Measurements from ENCODE around the gene RASAL2. TPM values are rescaled to one million over a fixed set of nuclear protein-coding genes. Genes with fewer than 3 reads are reported as not detected.

Gene RASAL2
- total and polyA plus RNA-seq, 2 of the 13 experiments (the other 11 are each of a cell fraction or from before 2014, with no cell fraction given), result 5.4 to 5.9 TPM

- TF ChIP-seq, protein P1, sequence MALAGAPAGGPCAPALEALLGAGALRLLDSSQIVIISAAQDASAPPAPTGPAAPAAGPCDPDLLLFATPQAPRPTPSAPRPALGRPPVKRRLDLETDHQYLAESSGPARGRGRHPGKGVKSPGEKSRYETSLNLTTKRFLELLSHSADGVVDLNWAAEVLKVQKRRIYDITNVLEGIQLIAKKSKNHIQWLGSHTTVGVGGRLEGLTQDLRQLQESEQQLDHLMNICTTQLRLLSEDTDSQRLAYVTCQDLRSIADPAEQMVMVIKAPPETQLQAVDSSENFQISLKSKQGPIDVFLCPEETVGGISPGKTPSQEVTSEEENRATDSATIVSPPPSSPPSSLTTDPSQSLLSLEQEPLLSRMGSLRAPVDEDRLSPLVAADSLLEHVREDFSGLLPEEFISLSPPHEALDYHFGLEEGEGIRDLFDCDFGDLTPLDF (CRISPR knock-in tag; IDR thresholded peaks at IDR 0.05), result no peak
- TF ChIP-seq BRCA1 (CRISPR knock-in tag; IDR thresholded peaks at IDR 0.05), result no peak
Observed at GRCh38 chr1:178137238-178137637, 43.3 kb downstream of the RASAL2 start (continued).

DNA sequence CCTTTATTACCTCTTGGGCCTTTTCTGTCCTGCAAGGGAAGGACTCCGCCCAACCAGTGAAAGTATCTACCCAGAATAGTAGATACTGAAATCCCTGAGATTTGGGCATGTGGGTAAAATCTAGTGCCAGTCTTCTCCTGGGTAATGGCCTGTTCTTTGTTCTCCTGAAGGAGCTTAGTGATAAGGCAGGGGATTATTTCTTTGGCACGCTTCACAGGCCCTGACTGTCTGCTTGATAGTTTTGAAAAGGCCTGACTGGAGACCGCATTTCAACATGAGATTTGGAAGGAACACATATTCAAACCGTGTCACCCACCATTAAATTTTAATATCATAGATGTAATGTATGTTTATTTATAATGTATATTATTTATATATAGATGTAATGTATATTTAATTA lies 48.9 kb downstream of the RASAL2 start:
- CTCF ChIA-PET (ENCODE audit: low intra/inter-chr PET ratio, low total read pairs), result no interaction called here
- no peak for ATAC-seq
- TF ChIP-seq POLR2G (IDR thresholded peaks at IDR 0.05; ENCODE audit: low read depth, low read length) (no peak), MATR3 (CRISPR knock-in tag; IDR thresholded peaks at IDR 0.05) (no peak), SYNCRIP (IDR thresholded peaks at IDR 0.05; ENCODE audit: insufficient read depth, low read depth, low read length) (no peak), MEF2D (CRISPR knock-in tag; IDR thresholded peaks at IDR 0.05) (no peak), MYC (CRISPR knock-in tag; IDR thresholded peaks at IDR 0.05; ENCODE audit: borderline replicate concordance) (no peak), MTA1 (CRISPR knock-in tag; IDR thresholded peaks at IDR 0.05; ENCODE audit: borderline replicate concordance) (no peak), FOXC1 (CRISPR knock-in tag; IDR thresholded peaks at IDR 0.05; ENCODE audit: borderline replicate concordance) (no peak), ZNF30 (CRISPR knock-in tag; IDR thresholded peaks at IDR 0.05) (no peak), SRF (IDR thresholded peaks at IDR 0.05; ENCODE audit: low read depth, low read length) (no peak), ZNF354B (CRISPR knock-in tag; IDR thresholded peaks at IDR 0.05) (no peak), ZNF782 (CRISPR knock-in tag; IDR thresholded peaks at IDR 0.05; ENCODE audit: borderline replicate concordance) (no peak), ZNF761 (CRISPR knock-in tag; conservative IDR thresholded peaks at IDR 0.05) (no peak)
- TF ChIP-seq, protein P2, sequence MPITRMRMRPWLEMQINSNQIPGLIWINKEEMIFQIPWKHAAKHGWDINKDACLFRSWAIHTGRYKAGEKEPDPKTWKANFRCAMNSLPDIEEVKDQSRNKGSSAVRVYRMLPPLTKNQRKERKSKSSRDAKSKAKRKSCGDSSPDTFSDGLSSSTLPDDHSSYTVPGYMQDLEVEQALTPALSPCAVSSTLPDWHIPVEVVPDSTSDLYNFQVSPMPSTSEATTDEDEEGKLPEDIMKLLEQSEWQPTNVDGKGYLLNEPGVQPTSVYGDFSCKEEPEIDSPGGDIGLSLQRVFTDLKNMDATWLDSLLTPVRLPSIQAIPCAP (CRISPR knock-in tag; IDR thresholded peaks at IDR 0.05; ENCODE audit: low read depth), result no peak
- TF ChIP-seq, protein P3, sequence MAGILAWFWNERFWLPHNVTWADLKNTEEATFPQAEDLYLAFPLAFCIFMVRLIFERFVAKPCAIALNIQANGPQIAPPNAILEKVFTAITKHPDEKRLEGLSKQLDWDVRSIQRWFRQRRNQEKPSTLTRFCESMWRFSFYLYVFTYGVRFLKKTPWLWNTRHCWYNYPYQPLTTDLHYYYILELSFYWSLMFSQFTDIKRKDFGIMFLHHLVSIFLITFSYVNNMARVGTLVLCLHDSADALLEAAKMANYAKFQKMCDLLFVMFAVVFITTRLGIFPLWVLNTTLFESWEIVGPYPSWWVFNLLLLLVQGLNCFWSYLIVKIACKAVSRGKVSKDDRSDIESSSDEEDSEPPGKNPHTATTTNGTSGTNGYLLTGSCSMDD (CRISPR knock-in tag; IDR thresholded peaks at IDR 0.05), result no peak
- TF ChIP-seq, protein P4, sequence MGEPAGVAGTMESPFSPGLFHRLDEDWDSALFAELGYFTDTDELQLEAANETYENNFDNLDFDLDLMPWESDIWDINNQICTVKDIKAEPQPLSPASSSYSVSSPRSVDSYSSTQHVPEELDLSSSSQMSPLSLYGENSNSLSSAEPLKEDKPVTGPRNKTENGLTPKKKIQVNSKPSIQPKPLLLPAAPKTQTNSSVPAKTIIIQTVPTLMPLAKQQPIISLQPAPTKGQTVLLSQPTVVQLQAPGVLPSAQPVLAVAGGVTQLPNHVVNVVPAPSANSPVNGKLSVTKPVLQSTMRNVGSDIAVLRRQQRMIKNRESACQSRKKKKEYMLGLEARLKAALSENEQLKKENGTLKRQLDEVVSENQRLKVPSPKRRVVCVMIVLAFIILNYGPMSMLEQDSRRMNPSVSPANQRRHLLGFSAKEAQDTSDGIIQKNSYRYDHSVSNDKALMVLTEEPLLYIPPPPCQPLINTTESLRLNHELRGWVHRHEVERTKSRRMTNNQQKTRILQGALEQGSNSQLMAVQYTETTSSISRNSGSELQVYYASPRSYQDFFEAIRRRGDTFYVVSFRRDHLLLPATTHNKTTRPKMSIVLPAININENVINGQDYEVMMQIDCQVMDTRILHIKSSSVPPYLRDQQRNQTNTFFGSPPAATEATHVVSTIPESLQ (CRISPR knock-in tag; conservative IDR thresholded peaks at IDR 0.05), result no peak

More for the DNA sequence above, 48.9 kb downstream of the RASAL2 start:
- 88% methylated on average over 4 of the region's 4 CpGs for WGBS (ENCODE audit: low lambda C conversion rate)
- Histone ChIP-seq H3K9me3 (ENCODE audit: low read length) (no peaks in the 10 kb centered on the region), H3K27me3 (ENCODE audit: control insufficient read depth in 1 of 2, insufficient read depth in 2 of 2, low read length in 2 of 2) (no peaks in the 10 kb centered on the region), H3K36me3 (replicated peaks in 1 of 2; ENCODE audit: control insufficient read depth in 1 of 2, insufficient read depth in 2 of 2, low read length in 2 of 2) (no peaks in the 10 kb centered on the region), H3K9ac (ENCODE audit: insufficient read depth, low read depth, low read length) (no peak overlapping the region), H3K27ac (ENCODE audit: extremely low read length, insufficient read depth, low read length) (no peak overlapping the region), H3K4me1 (ENCODE audit: insufficient read depth, low read length) (no peaks in the 10 kb centered on the region), H3K4me2 (ENCODE audit: low read depth, low read length) (no peak overlapping the region), H4K20me1 (ENCODE audit: insufficient read depth, low read length) (no peaks in the 10 kb centered on the region), H2AFZ (ENCODE audit: low read length) (no peak overlapping the region), H3K4me3 (replicated peaks in 1 of 3; ENCODE audit: insufficient read depth in 1 of 3, low read depth in 2 of 3, low read length in 3 of 3) (no peak overlapping the region), H3K79me2 (ENCODE audit: insufficient read depth, low read length) (no peaks in the 10 kb centered on the region)
- intact Hi-C loops (cut with micrococcal nuclease; ENCODE audit: unreplicated experiment) (no loop called here), in situ Hi-C loops (cut with HindIII; ENCODE audit: extremely low pct_ligation_motif_present, low pct_unique_long_range_greater_than_20kb) (no loop called here)
- DNase-seq (ENCODE audit: low spot score) (no peak), FAIRE-seq (no peak)
- BruUV-seq (replicated peaks), result no TSS peak
- POLR2A ChIA-PET, result no interaction called here

All from HepG2 (cell line).